IPS-20b (cell line): Measurements from ENCODE around the gene CAB39.

ENCODE experiments used
- H3K27ac ChIP-seq: one replicate; pipeline ENCODE4 v1.5.1; 2013; ENCODE audit warnings: low read length
- H3K27me3 ChIP-seq: 2 replicates; pipeline ENCODE4 v1.6.1; 2013; ENCODE audit warnings: mild to moderate bottlenecking, low read length, inconsistent platforms; ENCODE audit not compliant: insufficient read depth
- H3K36me3 ChIP-seq: 2 replicates; pipeline ENCODE4 v1.6.1; 2013; ENCODE audit warnings: low read depth, mild to moderate bottlenecking, inconsistent platforms, low read length, moderate library complexity; ENCODE audit not compliant: insufficient read depth
- H3K4me1 ChIP-seq: 2 replicates; pipeline ENCODE4 v1.6.1; 2013; ENCODE audit warnings: mild to moderate bottlenecking, control low read depth, inconsistent platforms, low read length, moderate library complexity; ENCODE audit not compliant: insufficient read depth
- H3K4me3 ChIP-seq: 2 replicates; pipeline ENCODE4 v1.5.1; 2013; ENCODE audit warnings: mild to moderate bottlenecking, low read length, inconsistent platforms
- H3K9ac ChIP-seq: 2 replicates; pipeline ENCODE4 v1.6.1; 2013; ENCODE audit warnings: low read depth, mild to moderate bottlenecking, inconsistent platforms, low read length, moderate library complexity
- H3K9me3 ChIP-seq: 2 replicates; pipeline ENCODE4 v1.6.1; 2013; ENCODE audit warnings: mild to moderate bottlenecking, low read depth, low read length, inconsistent platforms; ENCODE audit not compliant: insufficient read depth

CAB39 gene

DNA sequence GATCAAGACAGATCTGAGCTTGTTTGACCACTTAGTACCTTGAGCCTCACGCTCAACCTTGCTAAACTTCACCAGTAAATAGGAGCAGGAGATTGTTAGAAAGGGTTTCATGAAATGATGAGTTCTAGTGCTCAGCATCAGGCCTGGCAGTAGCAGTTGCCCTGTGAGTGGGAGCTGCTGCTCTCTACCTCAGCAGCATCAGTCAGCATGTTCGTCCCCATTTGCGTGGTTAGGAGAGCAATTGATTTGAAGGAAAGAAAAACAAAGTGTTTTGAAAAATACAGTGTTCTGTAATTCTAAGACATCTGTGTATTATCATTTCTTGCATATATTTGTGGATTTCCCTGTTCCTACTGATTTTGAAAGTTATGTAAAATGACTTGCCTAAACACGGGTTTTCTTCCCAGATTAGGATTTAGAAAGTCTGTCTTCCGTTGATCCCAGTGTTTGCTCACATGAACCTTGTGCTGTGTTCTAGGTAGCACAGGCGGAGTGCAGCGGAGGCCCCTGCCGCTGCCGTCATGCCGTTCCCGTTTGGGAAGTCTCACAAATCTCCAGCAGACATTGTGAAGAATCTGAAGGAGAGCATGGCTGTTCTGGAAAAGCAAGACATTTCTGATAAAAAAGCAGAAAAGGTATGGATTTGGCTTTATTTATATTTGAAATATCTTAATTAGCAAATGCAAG, 47.0 kb downstream of the CAB39 start:
- Histone ChIP-seq H3K27ac (no peak overlapping the region), H3K27me3 (no peaks in the 10 kb centered on the region), H3K36me3 (peaks cover 13% of the 10 kb centered on the region; the same call in 1 of the 2 replicates), H3K4me3 (no peak overlapping the region), H3K4me1 (peaks cover 17% of the 10 kb centered on the region), H3K9ac (no peak overlapping the region), H3K9me3 (no peaks in the 10 kb centered on the region)

- H3K36me3 ChIP-seq = peaks cover 13% of the 10 kb centered on the region; the same call in 1 of the 2 replicates
- H3K4me3 ChIP-seq = no peak overlapping the region
- no peaks in the 10 kb centered on the region for H3K9me3 ChIP-seq
- H3K27me3 ChIP-seq = no peaks in the 10 kb centered on the region
- H3K27ac ChIP-seq = no peak overlapping the region
- no peak overlapping the region for H3K9ac ChIP-seq
- H3K4me1 ChIP-seq = peaks cover 16% of the 10 kb centered on the region
Measured at GRCh38 chr2:230761704-230762103, 49.1 kb downstream of the CAB39 start.

- H3K27ac ChIP-seq = no peak overlapping the region
- no peak overlapping the region for H3K9ac ChIP-seq
- H3K27me3 ChIP-seq = no peaks in the 10 kb centered on the region
- H3K36me3 ChIP-seq = peaks cover 13% of the 10 kb centered on the region; the same call in 1 of the 2 replicates
- no peaks in the 10 kb centered on the region for H3K9me3 ChIP-seq
- no peak overlapping the region for H3K4me3 ChIP-seq
- H3K4me1 ChIP-seq = peaks cover 16% of the 10 kb centered on the region
Measured at GRCh38 chr2:230762317-230762896, 49.8 kb downstream of the CAB39 start.

DNA sequence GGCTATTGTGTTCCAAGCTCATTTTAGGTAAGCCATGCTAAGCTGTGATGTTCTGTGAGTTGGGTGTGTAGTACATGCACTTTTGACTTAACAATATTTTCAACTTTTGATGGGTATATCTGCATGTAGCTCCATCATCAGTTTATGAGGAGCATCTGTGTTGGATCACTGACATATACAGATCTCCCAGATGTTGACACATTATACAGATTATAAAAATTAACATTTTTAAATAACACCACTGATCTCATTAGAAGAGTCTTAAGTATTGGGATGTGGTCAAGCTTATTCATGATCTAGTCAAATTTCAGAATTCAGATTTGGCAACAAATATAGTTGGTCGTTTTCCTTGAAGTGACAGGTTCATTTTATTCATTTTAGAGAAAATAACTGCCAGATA, 51.7 kb downstream of the CAB39 start:
- Histone ChIP-seq H3K4me3 (no peak overlapping the region), H3K27me3 (no peaks in the 10 kb centered on the region), H3K4me1 (peaks cover 6% of the 10 kb centered on the region), H3K27ac (no peak overlapping the region), H3K9ac (no peak overlapping the region), H3K36me3 (peaks cover 28% of the 10 kb centered on the region; the same call in 1 of the 2 replicates), H3K9me3 (no peaks in the 10 kb centered on the region)

DNA sequence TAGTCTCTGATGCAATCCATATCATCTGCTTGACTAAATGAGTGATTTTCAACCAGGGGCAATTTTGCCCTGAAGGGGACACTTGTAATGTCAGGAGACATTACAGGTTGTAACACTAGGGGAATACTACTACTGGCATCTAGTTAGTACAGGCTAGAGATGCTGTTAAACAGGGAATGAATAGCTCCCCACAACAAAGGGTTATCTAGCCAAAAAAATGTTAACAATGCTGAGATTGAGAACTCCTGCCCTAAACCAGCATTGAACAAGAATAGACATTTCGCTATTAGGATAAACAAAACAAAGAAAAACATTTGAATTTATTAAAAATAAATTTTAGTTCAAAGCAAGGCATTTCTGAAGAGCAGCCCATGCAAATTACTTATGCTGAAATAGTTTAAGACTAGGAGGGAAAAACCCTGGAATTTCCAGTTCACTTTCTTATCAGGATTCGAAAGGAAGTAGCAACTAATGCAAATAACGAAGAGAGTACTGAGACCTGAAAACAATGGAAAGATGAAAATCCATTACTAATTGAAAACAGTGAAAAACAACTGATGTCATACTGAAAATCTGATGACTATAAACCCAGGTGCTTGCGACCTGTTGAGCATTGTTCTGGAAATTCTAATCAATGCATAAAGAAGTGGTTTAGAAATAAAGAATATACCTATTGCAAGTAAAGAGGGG, 53.1 kb downstream of the CAB39 start:
- Histone ChIP-seq H3K9ac (no peak overlapping the region), H3K9me3 (no peaks in the 10 kb centered on the region), H3K27ac (no peak overlapping the region), H3K36me3 (peaks cover 25% of the 10 kb centered on the region; the same call in 1 of the 2 replicates), H3K4me3 (no peak overlapping the region), H3K4me1 (peaks cover 5% of the 10 kb centered on the region), H3K27me3 (no peaks in the 10 kb centered on the region)

DNA sequence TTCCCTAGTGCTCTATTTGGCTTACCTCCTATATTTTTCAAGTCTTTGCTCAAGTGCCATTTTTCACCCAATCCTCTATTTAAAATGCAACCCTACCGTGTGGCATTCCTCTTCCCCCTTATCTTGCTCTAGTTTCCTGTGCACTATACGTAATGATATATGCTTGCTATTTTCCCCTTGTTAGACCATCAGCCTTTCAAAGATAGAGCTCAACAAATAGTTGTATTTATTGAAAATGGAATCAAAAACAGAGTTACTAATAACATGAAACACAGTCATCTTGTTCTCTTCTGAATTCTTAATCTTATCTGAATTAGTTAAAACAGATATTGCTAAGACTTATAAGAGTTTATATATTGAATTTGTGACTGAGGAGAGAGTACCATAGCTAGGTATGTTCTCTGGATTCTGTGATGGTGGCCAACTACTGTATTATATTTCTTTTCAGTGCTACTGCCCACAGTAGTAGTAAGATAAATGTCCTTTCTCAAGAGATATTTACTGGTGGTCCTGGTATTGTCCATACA, 55.3 kb downstream of the CAB39 start:
- Histone ChIP-seq H3K36me3 (peaks cover 14% of the 10 kb centered on the region; the same call in 1 of the 2 replicates), H3K27ac (no peak overlapping the region), H3K27me3 (no peaks in the 10 kb centered on the region), H3K9me3 (no peaks in the 10 kb centered on the region), H3K9ac (no peak overlapping the region), H3K4me1 (peaks cover 5% of the 10 kb centered on the region), H3K4me3 (no peak overlapping the region)

- H3K27me3 ChIP-seq = no peaks in the 10 kb centered on the region
- peaks cover 14% of the 10 kb centered on the region; the same call in 1 of the 2 replicates for H3K36me3 ChIP-seq
- H3K9ac ChIP-seq = no peak overlapping the region
- no peak overlapping the region for H3K4me3 ChIP-seq
- no peaks in the 10 kb centered on the region; the same call in 1 of the 2 replicates for H3K4me1 ChIP-seq
- H3K27ac ChIP-seq = no peak overlapping the region
- H3K9me3 ChIP-seq = no peaks in the 10 kb centered on the region
Measured at GRCh38 chr2:230770804-230771203, 58.2 kb downstream of the CAB39 start.

DNA sequence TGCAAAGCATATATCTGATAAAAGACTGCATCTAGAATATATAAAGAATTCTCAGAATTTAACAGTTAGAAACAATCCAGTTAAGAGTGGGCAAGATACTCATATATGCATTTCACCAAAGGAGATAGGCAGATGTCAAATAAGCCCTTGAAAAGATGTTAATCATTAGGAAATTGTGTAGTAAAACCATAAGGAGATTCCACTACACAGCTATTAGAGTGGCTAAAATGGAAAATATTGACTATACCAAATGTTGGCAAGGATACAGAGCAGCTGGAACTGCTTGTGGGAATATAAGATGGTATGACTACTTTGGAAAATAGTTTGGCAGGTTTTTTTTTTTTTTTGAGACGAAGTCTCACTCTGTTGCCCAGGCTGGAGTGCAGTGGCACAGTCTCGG, 59.5 kb downstream of the CAB39 start:
- Histone ChIP-seq H3K4me3 (no peak overlapping the region), H3K27me3 (no peaks in the 10 kb centered on the region), H3K9ac (no peak overlapping the region), H3K27ac (no peak overlapping the region), H3K36me3 (peaks cover 17% of the 10 kb centered on the region; the same call in 1 of the 2 replicates), H3K4me1 (no peaks in the 10 kb centered on the region), H3K9me3 (no peaks in the 10 kb centered on the region; the same call in 1 of the 2 replicates)

DNA sequence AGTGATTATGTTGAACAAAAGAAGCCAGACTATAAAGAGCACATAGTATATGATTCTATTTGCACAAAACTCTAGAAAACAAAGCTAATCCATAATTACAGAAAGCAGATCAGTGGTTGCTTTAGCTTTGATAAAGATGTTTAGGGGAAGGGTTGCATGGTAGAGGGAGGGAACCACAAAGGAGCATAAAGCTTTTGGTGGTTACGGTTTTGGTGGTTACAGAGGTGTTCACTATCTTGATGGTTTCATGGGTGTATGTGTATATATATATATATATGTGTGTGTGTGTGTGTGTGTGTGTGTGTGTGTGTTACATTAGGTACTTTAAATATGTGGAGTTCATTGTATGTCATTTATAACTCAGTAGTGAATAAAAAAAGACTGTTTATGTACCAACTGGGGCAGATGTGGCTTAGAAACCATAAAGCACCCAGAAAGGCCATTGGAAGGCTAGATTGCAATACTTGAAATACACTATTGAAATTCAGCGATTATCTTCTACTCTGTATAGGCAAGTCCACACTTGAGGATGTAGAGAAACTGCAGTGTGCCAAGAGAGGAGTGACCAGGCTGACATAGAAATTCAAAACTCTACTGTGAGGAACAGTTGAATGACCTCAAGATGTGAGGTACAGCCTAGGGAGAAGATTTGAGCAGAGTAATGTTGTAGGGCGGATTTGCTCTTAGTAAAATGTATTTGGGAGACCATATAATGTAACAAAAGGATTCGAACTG, 60.6 kb downstream of the CAB39 start:
- no peak overlapping the region for H3K4me3 ChIP-seq
- no peaks in the 10 kb centered on the region; the same call in 1 of the 2 replicates for H3K9me3 ChIP-seq
- H3K4me1 ChIP-seq = no peaks in the 10 kb centered on the region
- no peaks in the 10 kb centered on the region for H3K27me3 ChIP-seq
- H3K27ac ChIP-seq = no peak overlapping the region
- peaks cover 10% of the 10 kb centered on the region; the same call in 1 of the 2 replicates for H3K36me3 ChIP-seq
- H3K9ac ChIP-seq = no peak overlapping the region

DNA sequence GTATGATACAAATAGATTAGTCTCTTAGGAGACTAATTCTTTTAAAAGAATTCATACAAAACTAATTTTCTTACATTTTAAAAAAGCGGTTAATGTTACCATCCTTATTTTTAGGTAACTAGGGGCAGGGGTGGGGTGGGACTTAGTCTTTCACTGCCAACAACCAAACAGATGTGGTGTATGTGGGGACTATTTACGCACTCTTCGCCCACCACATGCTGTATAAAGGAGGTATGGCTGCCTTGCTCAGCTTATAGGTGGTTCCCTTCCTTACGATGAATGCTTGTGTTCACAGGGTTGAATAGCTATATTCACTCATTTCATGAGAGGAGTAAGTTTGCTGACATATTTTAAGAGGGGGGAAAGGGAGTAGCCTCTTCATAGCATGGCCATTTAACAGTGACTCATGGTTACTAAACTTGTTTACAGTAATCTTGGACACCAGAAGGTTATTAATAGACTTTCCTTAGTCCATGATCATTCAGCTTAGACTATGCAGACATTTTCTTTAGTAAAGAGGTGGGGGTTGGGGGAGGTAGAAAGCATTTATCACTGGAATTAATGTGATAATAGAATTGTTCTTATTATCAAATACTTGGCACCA, 61.8 kb downstream of the CAB39 start:
- Histone ChIP-seq H3K9me3 (no peaks in the 10 kb centered on the region; the same call in 1 of the 2 replicates), H3K36me3 (0 out of 2 replicates have a peak, but pooled peaks cover 3% of the 10 kb centered on the region), H3K27ac (no peak overlapping the region), H3K27me3 (no peaks in the 10 kb centered on the region), H3K4me3 (no peak overlapping the region), H3K4me1 (no peaks in the 10 kb centered on the region), H3K9ac (no peak overlapping the region)

DNA sequence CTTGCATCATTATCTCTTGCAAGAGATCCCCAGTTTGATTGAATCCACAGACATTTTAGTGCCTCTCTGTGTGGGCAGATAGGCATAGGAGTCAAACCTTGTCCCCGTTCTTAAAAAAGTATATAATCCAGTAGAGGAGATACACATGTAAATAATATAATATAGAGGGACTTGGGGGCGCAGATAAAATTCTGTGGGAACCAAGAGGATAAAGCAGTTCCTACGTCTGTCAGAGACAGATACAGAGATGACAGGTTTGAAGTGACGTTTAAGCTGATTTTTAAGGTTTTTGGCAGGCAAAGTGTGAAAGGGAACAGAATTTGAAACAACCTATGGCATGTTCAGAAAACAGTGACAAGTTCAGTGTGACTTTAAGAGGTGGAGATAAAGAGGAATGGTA, 63.1 kb downstream of the CAB39 start:
- Histone ChIP-seq H3K4me3 (no peak overlapping the region), H3K4me1 (no peaks in the 10 kb centered on the region), H3K9ac (no peak overlapping the region), H3K9me3 (no peaks in the 10 kb centered on the region; the same call in 1 of the 2 replicates), H3K27me3 (no peaks in the 10 kb centered on the region), H3K36me3 (0 out of 2 replicates have a peak, but pooled peaks cover 3% of the 10 kb centered on the region), H3K27ac (no peak overlapping the region)
